Gastroesophageal sphincter (tissue), 4 donors: Measurements from ENCODE around the gene TAGLN2. TPM values are rescaled to one million over a fixed set of nuclear protein-coding genes. Genes with fewer than 3 reads are reported as not detected.
"Not testable (repeated sequence)": the region's sequence is repeated elsewhere in the genome, so short reads cannot be mapped to it uniquely, and the experiment has no call there.

Source experiments
- ATAC-seq: fragments of 150-250 bp; one replicate; pipeline ENCODE4 v1.9.1; 2016; ENCODE audit warnings: mild to moderate bottlenecking, moderate library complexity
- H3K27ac ChIP-seq, 4 donors: fragments of 200-600 bp; sonication (generic) in 3 of 4; 1 replicate in 3 of 4; 2 replicates in 1 of 4; pipeline ENCODE4 v1.5.1; 2016 to 2019
- H3K27me3 ChIP-seq: fragments of 200-600 bp; sonication (generic); one replicate; pipeline ENCODE4 v1.5.1; 2019
- H3K36me3 ChIP-seq, 2 donors: fragments of 200-600 bp; sonication (generic); one replicate each; pipeline ENCODE4 v1.5.1; 2019; ENCODE audit warnings: control low read depth in 1 of 2
- H3K4me1 ChIP-seq, 3 donors: fragments of 200-600 bp; sonication (generic); 1 replicate in 2 of 3; 2 replicates in 1 of 3; pipeline ENCODE4 v1.5.1; 2016 to 2019; ENCODE audit warnings: control low read depth in 2 of 3
- H3K4me3 ChIP-seq, 2 donors: fragments of 200-600 bp; sonication (generic); one replicate each; pipeline ENCODE4 v1.5.1; 2019; ENCODE audit warnings: mild to moderate bottlenecking in 1 of 2, moderate library complexity in 1 of 2
- H3K9me3 ChIP-seq, 3 donors: fragments of 200-600 bp; sonication (generic); one replicate each; pipeline ENCODE4 v1.5.1; 2017 to 2019; ENCODE audit warnings: control low read depth in 2 of 3
- CTCF ChIP-seq, 4 experiments: fragments of 200-600 bp in 2 of 4; fragments of 450-650 bp in 2 of 4; sonication (generic) in 1 of 4; IDR thresholded peaks; one replicate each; pipeline ENCODE4 v1.5.1; 2017 to 2019; ENCODE audit warnings: antibody characterized with exemption in 4 of 4, mild to moderate bottlenecking in 2 of 4, moderate library complexity in 2 of 4
- EP300 ChIP-seq: sonication (generic); formaldehyde crosslinking; IDR thresholded peaks from one replicate; pipeline ENCODE4 v1.6.1; 2017; ENCODE audit warnings: antibody characterized with exemption, mild to moderate bottlenecking
- POLR2A ChIP-seq, 2 donors: fragments of 450-650 bp; IDR thresholded peaks; one replicate each; pipeline ENCODE4 v1.6.1; 2017; ENCODE audit warnings: antibody characterized with exemption in 2 of 2, mild to moderate bottlenecking in 2 of 2, moderate library complexity in 1 of 2
- POLR2AphosphoS5 ChIP-seq: sonication (generic); formaldehyde crosslinking; IDR thresholded peaks from one replicate; pipeline ENCODE4 v1.6.1; 2017; ENCODE audit warnings: antibody characterized with exemption
- WGBS, 2 donors: methylation state at CpG; one replicate each; pipeline ENCODE4 v1.1.5; 2018; ENCODE audit warnings: low coverage in 1 of 2; 5-methylcytosine and 5-hydroxymethylcytosine counted together
- total RNA-seq, 4 donors: library from RNA; depleted of rRNA; stranded (reverse); fragments of >200 nt; gene quantifications; one replicate each; pipeline ENCODE4 v1.1.0, GENCODE V29; 2016

The TAGLN2 gene
- total RNA-seq, 4 donors from 2014 or later: 75.3 to 239 (median 217) TPM

GRCh38 chr1:159911326-159912070 lies 13.8 kb downstream of the TAGLN2 start:
- Histone ChIP-seq H3K27ac (peak overlapping the region in 2 of 4 donors; percentile 57 to 65), H3K4me1 (peaks cover 0 to 25% (median 18%) of the 10 kb centered on the region in 3 donors), H3K9me3 (no peaks in the 10 kb centered on the region), H3K27me3 (no peaks in the 10 kb centered on the region), H3K4me3 (no peak overlapping the region), H3K36me3 (no peaks in the 10 kb centered on the region)
- ATAC-seq: no peak
- 60 to 100% methylated on average over 1 to 3 of the region's 6 CpGs for WGBS, 2 donors
- TF ChIP-seq CTCF (IDR thresholded peaks at IDR 0.05): no peak
- TF ChIP-seq POLR2A (IDR thresholded peaks at IDR 0.05): no peak

- no peaks in the 10 kb centered on the region for H3K9me3 ChIP-seq
- WGBS, 2 donors: 74 to 80% methylated on average over 3 to 5 of the region's 9 CpGs
- H3K4me3 ChIP-seq: no peak overlapping the region
- H3K27ac ChIP-seq: no peak overlapping the region
- TF ChIP-seq EP300: no peak
- TF ChIP-seq POLR2A (IDR thresholded peaks at IDR 0.05): no peak
- no peak for TF ChIP-seq CTCF (IDR thresholded peaks at IDR 0.05)
- no peak for TF ChIP-seq POLR2AphosphoS5
- peaks cover 0 to 8% (median 7%) of the 10 kb centered on the region in 3 donors for H3K4me1 ChIP-seq
- no peaks in the 10 kb centered on the region for H3K27me3 ChIP-seq
- no peak for ATAC-seq
- H3K36me3 ChIP-seq: no peaks in the 10 kb centered on the region
Measured at GRCh38 chr1:159908031-159908940, 17.0 kb downstream of the TAGLN2 start.

GRCh38 chr1:159906960-159907359 lies 18.3 kb downstream of the TAGLN2 start:
- Histone ChIP-seq H3K27ac (no peak overlapping the region), H3K9me3 (no peaks in the 10 kb centered on the region), H3K36me3 (no peaks in the 10 kb centered on the region), H3K4me3 (no peak overlapping the region), H3K4me1 (peaks cover 0 to 8% (median 7%) of the 10 kb centered on the region in 3 donors), H3K27me3 (no peaks in the 10 kb centered on the region)
- no peak for ATAC-seq
- WGBS, 2 donors: 71 to 100% methylated on average over 1 of the region's 1 CpG
- TF ChIP-seq CTCF (IDR thresholded peaks at IDR 0.05): no peak
- no peak for TF ChIP-seq POLR2A (IDR thresholded peaks at IDR 0.05)
- TF ChIP-seq EP300: no peak
- TF ChIP-seq POLR2AphosphoS5: no peak

GRCh38 chr1:159904036-159904435 lies 21.3 kb downstream of the TAGLN2 start:
- ATAC-seq, H3K27me3 ChIP-seq, H3K27ac ChIP-seq, H3K36me3 ChIP-seq, H3K9me3 ChIP-seq, H3K4me3 ChIP-seq: not testable (repeated sequence)
- 60 to 64% methylated on average over 2 to 3 of the region's 3 CpGs for WGBS, 2 donors
- peaks cover 0 to 20% (median 10%) of the 10 kb centered on the region in 3 donors for H3K4me1 ChIP-seq

GRCh38 chr1:159902541-159902940 lies 22.8 kb downstream of the TAGLN2 start:
- TF ChIP-seq POLR2AphosphoS5: no peak
- TF ChIP-seq EP300: no peak
- TF ChIP-seq CTCF (IDR thresholded peaks at IDR 0.05): no peak
- TF ChIP-seq POLR2A (IDR thresholded peaks at IDR 0.05): no peak
- Histone ChIP-seq H3K27me3 (no peaks in the 10 kb centered on the region), H3K4me1 (peaks cover 0 to 20% (median 10%) of the 10 kb centered on the region in 3 donors), H3K36me3 (no peaks in the 10 kb centered on the region), H3K4me3 (no peak overlapping the region), H3K27ac (no peak overlapping the region), H3K9me3 (no peaks in the 10 kb centered on the region)
- no peak for ATAC-seq
- WGBS, 2 donors: 69 to 90% methylated on average over 3 of the region's 3 CpGs
